ENCODE data around the gene FIGNL2.

- TF ChIP-seq MAX (IDR thresholded peaks at IDR 0.05) (no peak), CTCF (IDR thresholded peaks at IDR 0.05; ENCODE audit: low read depth, low read length, missing input control) (no peak), RAD21 (IDR thresholded peaks at IDR 0.05) (no peak), REST (IDR thresholded peaks at IDR 0.05) (no peak), EGR1 (IDR thresholded peaks at IDR 0.05; ENCODE audit: low read depth in 2 of 2) (no peak), SP1 (IDR thresholded peaks at IDR 0.05) (no peak)
These were observed 4.1 kb upstream of the FIGNL2 start for GRCh38 chr12:51852404-51853137.
